Testis (tissue), 2 donors: ENCODE measurements around the gene FAM193A.

Experiments used
- POLR2A ChIP-seq: fragments of 450-650 bp; IDR thresholded peaks from one replicate; pipeline ENCODE4 v1.6.1; 2017; ENCODE audit warnings: antibody characterized with exemption, mild to moderate bottlenecking, moderate library complexity
- TF ChIP-seq, protein P1 (sequence below), 3 experiments: fragments of 450-650 bp in 2 of 3; fragments of 200-600 bp in 1 of 3; sonication (generic) in 1 of 3; IDR thresholded peaks; one replicate each; pipeline ENCODE4 v1.5.1; 2016 to 2019; ENCODE audit warnings: antibody characterized with exemption in 3 of 3, mild to moderate bottlenecking in 2 of 3, moderate library complexity in 1 of 3

DNA sequence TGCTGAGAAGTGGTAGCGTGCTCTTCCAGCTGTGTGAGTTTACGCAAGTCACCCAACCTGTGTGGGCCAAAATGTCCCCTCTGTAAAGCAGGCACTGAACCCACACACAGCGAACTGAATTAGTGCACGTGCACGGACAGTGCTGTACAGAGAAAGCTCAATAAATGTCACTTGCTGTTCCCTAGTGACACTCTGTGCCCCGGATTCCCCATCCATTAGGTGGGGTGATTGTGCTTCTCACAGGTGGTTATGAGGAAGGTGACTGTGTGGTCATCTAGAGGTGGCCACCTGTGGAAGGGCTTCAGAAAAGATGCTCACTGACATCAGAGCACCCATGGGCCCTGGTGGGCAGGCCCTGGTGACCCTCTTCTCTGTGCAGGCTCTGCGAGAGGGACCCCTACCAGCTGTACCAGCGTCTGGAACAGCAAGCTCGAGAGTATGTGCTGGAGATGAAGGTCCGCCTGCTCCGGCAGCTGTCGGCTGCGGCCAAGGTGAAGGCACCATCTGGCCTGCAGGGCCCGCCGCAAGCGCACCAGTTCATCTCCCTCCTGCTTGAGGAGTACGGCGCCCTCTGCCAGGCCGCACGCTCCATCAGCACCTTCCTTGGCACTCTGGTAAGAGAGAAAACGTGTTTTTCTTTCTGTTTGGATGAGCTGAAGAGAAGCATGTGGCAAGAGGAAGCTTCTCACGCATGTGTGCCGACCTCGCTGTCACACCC, 94.3 kb downstream of the FAM193A start:
- no peak for TF ChIP-seq POLR2A
- TF ChIP-seq, protein P1, sequence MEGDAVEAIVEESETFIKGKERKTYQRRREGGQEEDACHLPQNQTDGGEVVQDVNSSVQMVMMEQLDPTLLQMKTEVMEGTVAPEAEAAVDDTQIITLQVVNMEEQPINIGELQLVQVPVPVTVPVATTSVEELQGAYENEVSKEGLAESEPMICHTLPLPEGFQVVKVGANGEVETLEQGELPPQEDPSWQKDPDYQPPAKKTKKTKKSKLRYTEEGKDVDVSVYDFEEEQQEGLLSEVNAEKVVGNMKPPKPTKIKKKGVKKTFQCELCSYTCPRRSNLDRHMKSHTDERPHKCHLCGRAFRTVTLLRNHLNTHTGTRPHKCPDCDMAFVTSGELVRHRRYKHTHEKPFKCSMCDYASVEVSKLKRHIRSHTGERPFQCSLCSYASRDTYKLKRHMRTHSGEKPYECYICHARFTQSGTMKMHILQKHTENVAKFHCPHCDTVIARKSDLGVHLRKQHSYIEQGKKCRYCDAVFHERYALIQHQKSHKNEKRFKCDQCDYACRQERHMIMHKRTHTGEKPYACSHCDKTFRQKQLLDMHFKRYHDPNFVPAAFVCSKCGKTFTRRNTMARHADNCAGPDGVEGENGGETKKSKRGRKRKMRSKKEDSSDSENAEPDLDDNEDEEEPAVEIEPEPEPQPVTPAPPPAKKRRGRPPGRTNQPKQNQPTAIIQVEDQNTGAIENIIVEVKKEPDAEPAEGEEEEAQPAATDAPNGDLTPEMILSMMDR (IDR thresholded peaks at IDR 0.05): no peak
